ENCODE measurements around the gene PRSS37. TPM values are rescaled to one million over a fixed set of nuclear protein-coding genes. Genes with fewer than 3 reads are reported as not detected.

Gene PRSS37
- total and polyA plus RNA-seq, 8 donors, result not detected

DNA sequence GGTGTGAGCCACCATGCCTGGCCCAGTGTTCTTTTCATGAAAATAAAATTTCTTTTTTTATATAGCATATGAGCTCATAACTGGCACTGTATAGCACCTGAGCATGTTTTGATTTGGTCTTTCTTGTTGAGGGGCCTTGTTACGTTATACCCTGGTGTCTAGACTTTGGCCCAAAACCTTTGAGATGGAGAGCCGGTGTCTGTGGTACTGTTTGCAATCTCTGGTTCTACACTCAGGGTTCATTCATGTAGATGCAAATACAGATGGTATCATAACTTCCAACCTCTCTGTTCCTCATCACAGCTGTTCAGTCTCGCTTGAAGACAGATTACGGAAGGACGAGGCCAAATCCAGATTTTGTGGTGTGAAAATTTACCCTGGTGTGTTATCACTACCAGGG lies 51.4 kb downstream of the PRSS37 start, which contains the start of gene TAS2R5:
Gene TAS2R5 (plus strand): TSS at position 301 of the 400 bp plus-strand sequence. CDS start 145 bp downstream, outside the sequence.
- no peak within 1 kb of the TSS for H3K4me3 ChIP-seq
- no peak within 1 kb of the TSS for H3K27ac ChIP-seq
- intact Hi-C loops (cut with DNase I; ENCODE audit: low total_unique reads), result no loop called here
- no peaks in the 10 kb centered on the region for H3K9me3 ChIP-seq
- no peaks in the 10 kb centered on the region for H3K4me1 ChIP-seq
- DNase-seq, result no peak
- WGBS, 5 donors, result 75 to 96% (median 87%) methylated on average over 5 of the region's 5 CpGs
- no peak for TF ChIP-seq POLR2A (IDR thresholded peaks at IDR 0.05)
- TF ChIP-seq EP300 (IDR thresholded peaks at IDR 0.05), result no peak
- TF ChIP-seq CTCF (IDR thresholded peaks at IDR 0.05), result no peak
- TF ChIP-seq POLR2AphosphoS5 (IDR thresholded peaks at IDR 0.05), result no peak
- H3K27me3 ChIP-seq, result no peaks in the 10 kb centered on the region
- H3K36me3 ChIP-seq, result peaks cover 0 to 31% (median 24%) of the 10 kb centered on the region in 4 donors

DNA sequence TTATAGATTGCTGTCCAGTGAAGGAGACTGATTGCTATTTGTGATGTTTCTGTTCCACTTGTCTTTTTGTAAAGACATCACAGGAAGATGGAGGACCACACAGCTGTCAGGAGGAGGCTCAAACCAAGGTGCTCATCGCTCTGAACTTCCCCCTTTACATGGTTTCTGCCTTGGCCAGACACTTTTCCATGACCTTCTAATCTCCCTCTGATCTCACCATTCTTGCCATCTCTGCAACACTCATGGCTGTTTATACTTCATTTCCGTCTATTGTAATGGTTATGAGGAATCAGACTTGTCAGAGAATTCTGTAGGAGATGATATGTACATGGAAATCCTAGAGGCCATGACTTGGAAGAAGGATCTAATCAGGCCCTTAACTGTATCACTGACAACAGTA lies 53.0 kb downstream of the PRSS37 start:
- no peak for TF ChIP-seq POLR2A (IDR thresholded peaks at IDR 0.05)
- TF ChIP-seq POLR2AphosphoS5 (IDR thresholded peaks at IDR 0.05), result no peak
- TF ChIP-seq EP300 (IDR thresholded peaks at IDR 0.05), result no peak
- no peak for TF ChIP-seq CTCF (IDR thresholded peaks at IDR 0.05)
- H3K36me3 ChIP-seq, result peaks cover 0 to 31% (median 22%) of the 10 kb centered on the region in 4 donors
- H3K27ac ChIP-seq, result no peak overlapping the region
- H3K27me3 ChIP-seq, result no peaks in the 10 kb centered on the region
- H3K4me3 ChIP-seq, result no peak overlapping the region
- intact Hi-C loops (cut with DNase I; ENCODE audit: low total_unique reads), result no loop called here
- WGBS, 5 donors, result 74 to 82% (median 81%) methylated on average over 2 of the region's 2 CpGs
- no peaks in the 10 kb centered on the region for H3K4me1 ChIP-seq
- no peaks in the 10 kb centered on the region for H3K9me3 ChIP-seq
- no peak for DNase-seq

Other genes with a start within 250 kb of the PRSS37 start
- gene DENND11, start 139.3 kb downstream of the PRSS37 start, total RNA-seq, result 10 to 100 TPM; 10.5 to 80.2 (median 47.2) TPM
- 10 to 100 TPM in 1 of 3 donors, 1 to 10 TPM in 2; 5.8 to 13.0 (median 9.5) TPM for gene DENND11, start 139.3 kb downstream of the PRSS37 start, polyA plus RNA-seq
- under 1 TPM in 1 of 5 donors, not detected in 4; 0.37 TPM for gene WEE2, start 133.1 kb downstream of the PRSS37 start, total RNA-seq
- not detected for gene WEE2, start 133.1 kb downstream of the PRSS37 start, polyA plus RNA-seq
- gene SSBP1, start 103.1 kb downstream of the PRSS37 start, total RNA-seq, result 100 to 1,000 TPM in 1 of 5 donors, 10 to 100 TPM in 4; 17.4 to 145 (median 59.8) TPM
- gene SSBP1, start 103.1 kb downstream of the PRSS37 start, polyA plus RNA-seq, result 100 to 1,000 TPM; 169 to 207 (median 198) TPM
- 1 to 10 TPM in 2 of 5 donors, under 1 TPM in 1, not detected in 2; 0.58 to 5.7 (median 4.4) TPM for gene TAS2R3, start 77.4 kb downstream of the PRSS37 start, total RNA-seq
- gene TAS2R3, start 77.4 kb downstream of the PRSS37 start, polyA plus RNA-seq, result not detected
- 1 to 10 TPM in 3 of 5 donors, under 1 TPM in 1, not detected in 1; 0.58 to 3.7 (median 1.2) TPM for gene TAS2R4, start 64.8 kb downstream of the PRSS37 start, total RNA-seq
- under 1 TPM in 1 of 3 donors, not detected in 2; 0.23 TPM for gene TAS2R4, start 64.8 kb downstream of the PRSS37 start, polyA plus RNA-seq
- gene TAS2R5, start 51.3 kb downstream of the PRSS37 start, total RNA-seq, result 10 to 100 TPM in 1 of 5 donors, 1 to 10 TPM in 3, not detected in 1; 4.4 to 45.5 (median 9.0) TPM
- 1 to 10 TPM in 1 of 3 donors, under 1 TPM in 1, not detected in 1; 0.92 to 1.1 TPM for gene TAS2R5, start 51.3 kb downstream of the PRSS37 start, polyA plus RNA-seq
- gene OR9A4, start 74.9 kb upstream of the PRSS37 start, total RNA-seq, result not detected
- not detected for gene OR9A4, start 74.9 kb upstream of the PRSS37 start, polyA plus RNA-seq
- 1 to 10 TPM in 1 of 5 donors, under 1 TPM in 1, not detected in 3; 0.29 to 1.3 TPM for gene CLEC5A, start 105.5 kb upstream of the PRSS37 start, total RNA-seq
- gene CLEC5A, start 105.5 kb upstream of the PRSS37 start, polyA plus RNA-seq, result 1 to 10 TPM in 1 of 3 donors, under 1 TPM in 2; 0.10 to 1.4 (median 0.31) TPM
- gene TAS2R38, start 132.3 kb upstream of the PRSS37 start, total RNA-seq, result not detected
- not detected for gene TAS2R38, start 132.3 kb upstream of the PRSS37 start, polyA plus RNA-seq
- gene MGAM, start 154.4 kb upstream of the PRSS37 start, total RNA-seq, result 1 to 10 TPM in 3 of 5 donors, under 1 TPM in 1, not detected in 1; 0.43 to 3.6 (median 2.9) TPM
- under 1 TPM; 0.15 to 0.78 (median 0.75) TPM for gene MGAM, start 154.4 kb upstream of the PRSS37 start, polyA plus RNA-seq